HCT116 (cell line): ENCODE measurements around the gene RAB3GAP2. TPM values are rescaled to one million over a fixed set of nuclear protein-coding genes. Genes with fewer than 3 reads are reported as not detected.

Experiments
- ATAC-seq: fragments of 200-7000 bp; cut with Tn5 transposase; 2 replicates; pipeline ENCODE4 v1.9.1; 2020; ENCODE audit warnings: mild to moderate bottlenecking, moderate library complexity
- BruUV-seq: library from RNA; stranded (reverse); fragments of 400-500 nt; replicated peaks from 2 replicates; lab custom pipeline; 2021; lab: Mats Ljungman, UMichigan
- CTCF ChIA-PET: fragments of 300-600 bp; sonication (Branson Sonifier 250); formaldehyde crosslinking; loops from one replicate; lab custom pipeline; 2021; ENCODE audit warnings: antibody characterized with exemption; lab: Charles Lee
- POLR2A ChIA-PET: fragments of 300-600, 350-600 bp; sonication (Branson Sonifier 250); formaldehyde crosslinking; loops from one replicate; lab custom pipeline; 2021; ENCODE audit warnings: antibody characterized with exemption; lab: Charles Lee
- RAD21 ChIA-PET, 2 experiments: fragments of 300-600 bp; sonication (Branson Sonifier 250); formaldehyde crosslinking; loops; one replicate each; lab custom pipeline; 2023; ENCODE audit warnings: low total read pairs in 2 of 2; ENCODE audit not compliant: uncharacterized antibody in 2 of 2, unreplicated experiment in 2 of 2, low non-redundant PET in 1 of 2; lab: Charles Lee
- DNase-seq: peaks from one replicate; pipeline ENCODE4 v3.0.0-alpha.2; 2010; ENCODE audit warnings: low read depth, low spot score
- H2AFZ ChIP-seq: fragments of 200-600 bp; shearing (Covaris generic), sonication (generic); 2 replicates; pipeline ENCODE4 v1.6.1; 2017; ENCODE audit warnings: low read depth, mixed run types, mixed read lengths, antibody characterized with exemption, low read length; ENCODE audit not compliant: poor library complexity, severe bottlenecking
- H3K27ac ChIP-seq: 2 replicates; pipeline ENCODE4 v1.5.1; 2012; ENCODE audit warnings: low read depth, low read length
- H3K27me3 ChIP-seq: fragments of 200-600 bp; sonication (generic); 2 replicates; pipeline ENCODE4 v1.6.1; 2016; ENCODE audit warnings: mixed run types, low read length, mixed read lengths; ENCODE audit not compliant: insufficient read depth
- H3K36me3 ChIP-seq, 2 experiments: fragments of 200-500 bp in 1 of 2; fragments of 200-600 bp in 1 of 2; sonication (Bioruptor generic) in 1 of 2; sonication (generic) in 1 of 2; 2 replicates each; pipeline versions ENCODE4 v1.5.1 to v1.6.1; 2014 to 2016; ENCODE audit warnings: low read length in 2 of 2, inconsistent platforms in 1 of 2, mixed read lengths in 1 of 2, mixed run types in 1 of 2; ENCODE audit not compliant: insufficient read depth in 2 of 2, control insufficient read depth in 1 of 2
- H3K4me1 ChIP-seq, 2 experiments: fragments of 200-600 bp in 1 of 2; sonication (generic) in 1 of 2; 2 replicates each; pipeline versions ENCODE4 v1.5.1 to v1.6.1; 2012 to 2017; ENCODE audit warnings: low read length in 2 of 2, inconsistent platforms in 1 of 2, mild to moderate bottlenecking in 1 of 2, mixed read lengths in 1 of 2, mixed run types in 1 of 2, moderate library complexity in 1 of 2; ENCODE audit not compliant: insufficient read depth in 2 of 2, control insufficient read depth in 1 of 2
- H3K4me2 ChIP-seq: fragments of 200-600 bp; sonication (generic); 2 replicates; pipeline ENCODE4 v1.6.1; 2017; ENCODE audit warnings: mixed run types, low read length, mixed read lengths
- H3K4me3 ChIP-seq, 2 experiments: fragments of 200-600 bp in 1 of 2; sonication (generic) in 1 of 2; replicated peaks in 1 of 2; 2 replicates each; pipeline ENCODE4 v1.5.1; 2011 to 2016; ENCODE audit warnings: low read length in 2 of 2, control low read depth in 1 of 2, low read depth in 1 of 2, mild to moderate bottlenecking in 1 of 2, mixed read lengths in 1 of 2, mixed run types in 1 of 2
- H3K79me2 ChIP-seq: fragments of 200-600 bp; sonication (generic); 2 replicates; pipeline ENCODE4 v1.6.1; 2017; ENCODE audit warnings: mild to moderate bottlenecking, mixed run types, low read length, moderate library complexity, mixed read lengths; ENCODE audit not compliant: insufficient read depth
- H3K9ac ChIP-seq: fragments of 200-600 bp; sonication (generic); 2 replicates; pipeline ENCODE4 v1.6.1; 2016; ENCODE audit warnings: low read length, mixed read lengths
- H3K9me2 ChIP-seq: fragments of 200-600 bp; sonication (generic), shearing (Covaris generic); 2 replicates; pipeline ENCODE4 v1.6.1; 2017; ENCODE audit warnings: mixed run types, mild to moderate bottlenecking, moderate library complexity; ENCODE audit not compliant: insufficient read depth
- H3K9me3 ChIP-seq, 2 experiments: fragments of 200-500 bp in 1 of 2; fragments of 200-600 bp in 1 of 2; sonication (Bioruptor generic) in 1 of 2; sonication (generic) in 1 of 2; 2 replicates each; pipeline ENCODE4 v1.6.1; 2014 to 2017; ENCODE audit warnings: low read length in 2 of 2, mixed read lengths in 2 of 2, inconsistent platforms in 1 of 2, low read depth in 1 of 2, mild to moderate bottlenecking in 1 of 2, mixed run types in 1 of 2, moderate library complexity in 1 of 2; ENCODE audit not compliant: control insufficient read depth in 1 of 2, insufficient read depth in 1 of 2
- H4K20me1 ChIP-seq: fragments of 200-600 bp; sonication (generic), shearing (Covaris generic); 2 replicates; pipeline ENCODE4 v1.6.1; 2017; ENCODE audit warnings: mixed run types, mild to moderate bottlenecking, moderate library complexity; ENCODE audit not compliant: insufficient read depth
- CBX3 ChIP-seq: IDR thresholded peaks from 2 replicates; pipeline ENCODE4 v1.6.1; 2012; ENCODE audit warnings: low read depth
- CEBPB ChIP-seq: IDR thresholded peaks from 2 replicates; pipeline ENCODE4 v1.6.1; 2012; ENCODE audit warnings: low read depth
- EGR1 ChIP-seq: IDR thresholded peaks from 2 replicates; pipeline ENCODE4 v1.6.1; 2012; ENCODE audit warnings: low read depth
- ELF1 ChIP-seq: IDR thresholded peaks from 2 replicates; pipeline ENCODE4 v1.6.1; 2012; ENCODE audit warnings: low read depth, borderline replicate concordance
- EZH2 ChIP-seq: fragments of 200-600 bp; sonication (generic); IDR thresholded peaks from 2 replicates; pipeline ENCODE4 v1.6.1; 2017; ENCODE audit warnings: antibody characterized with exemption, mixed run types
- JUND ChIP-seq: IDR thresholded peaks from 2 replicates; pipeline ENCODE4 v1.6.1; 2012
- POLR2A ChIP-seq: IDR thresholded peaks from 2 replicates; pipeline ENCODE4 v1.7.0; 2011; ENCODE audit warnings: borderline replicate concordance; ENCODE audit not compliant: insufficient read depth, insufficient read length; ENCODE audit errors: extremely low read depth
- POLR2AphosphoS5 ChIP-seq: IDR thresholded peaks from 2 replicates; pipeline ENCODE4 v1.6.1; 2011; ENCODE audit warnings: mild to moderate bottlenecking, low read depth, low read length, moderate library complexity
- SIN3A ChIP-seq: IDR thresholded peaks from 2 replicates; pipeline ENCODE4 v1.6.1; 2012; ENCODE audit warnings: low read depth
- SP1 ChIP-seq: IDR thresholded peaks from 2 replicates; pipeline ENCODE4 v1.6.1; 2012; ENCODE audit warnings: low read depth
- SRF ChIP-seq: IDR thresholded peaks from 2 replicates; pipeline ENCODE4 v1.6.1; 2012; ENCODE audit warnings: low read depth
- TCF7L2 ChIP-seq: IDR thresholded peaks from 2 replicates; pipeline ENCODE4 v1.7.0; 2011; ENCODE audit warnings: borderline replicate concordance, inconsistent platforms; ENCODE audit not compliant: insufficient read depth, insufficient read length; ENCODE audit errors: extremely low read depth
- ZFX ChIP-seq: fragments of 450-650 bp; IDR thresholded peaks from 2 replicates; pipeline ENCODE4 v1.6.1; 2017
- ZNF274 ChIP-seq: fragments of 200-500 bp; sonication (Bioruptor generic); IDR thresholded peaks from 2 replicates; pipeline ENCODE4 v1.6.1; 2014; ENCODE audit warnings: mild to moderate bottlenecking, low read depth, low read length, inconsistent platforms
- intact Hi-C: fragments of 100-400 bp; cut with micrococcal nuclease; formaldehyde crosslinking; loops from 2 replicates; pipeline ENCODE4 v1.10.0; 2022
- total RNA-seq: library from RNA; stranded (reverse); gene quantifications from one replicate; pipeline ENCODE4 v1.2.1, GENCODE V29; 2021; ENCODE audit not compliant: unreplicated experiment
- TF ChIP-seq, protein P1 (sequence below): IDR thresholded peaks from 2 replicates; pipeline ENCODE4 v1.6.1; 2012; ENCODE audit warnings: low read depth
- TF ChIP-seq, protein P2 (sequence below): IDR thresholded peaks from 2 replicates; pipeline ENCODE4 v1.6.1; 2011; ENCODE audit warnings: mild to moderate bottlenecking, low read length, moderate library complexity; ENCODE audit not compliant: insufficient replicate concordance; ENCODE audit errors: extremely low read depth
- TF ChIP-seq, protein P3 (sequence below): IDR thresholded peaks from 2 replicates; pipeline ENCODE4 v1.6.1; 2012
- TF ChIP-seq, protein P4 (sequence below): IDR thresholded peaks from 2 replicates; pipeline ENCODE4 v1.6.1; 2012

RAB3GAP2 gene
- total RNA-seq, 1 experiment from 2014 or later, result 32.5 TPM

DNA sequence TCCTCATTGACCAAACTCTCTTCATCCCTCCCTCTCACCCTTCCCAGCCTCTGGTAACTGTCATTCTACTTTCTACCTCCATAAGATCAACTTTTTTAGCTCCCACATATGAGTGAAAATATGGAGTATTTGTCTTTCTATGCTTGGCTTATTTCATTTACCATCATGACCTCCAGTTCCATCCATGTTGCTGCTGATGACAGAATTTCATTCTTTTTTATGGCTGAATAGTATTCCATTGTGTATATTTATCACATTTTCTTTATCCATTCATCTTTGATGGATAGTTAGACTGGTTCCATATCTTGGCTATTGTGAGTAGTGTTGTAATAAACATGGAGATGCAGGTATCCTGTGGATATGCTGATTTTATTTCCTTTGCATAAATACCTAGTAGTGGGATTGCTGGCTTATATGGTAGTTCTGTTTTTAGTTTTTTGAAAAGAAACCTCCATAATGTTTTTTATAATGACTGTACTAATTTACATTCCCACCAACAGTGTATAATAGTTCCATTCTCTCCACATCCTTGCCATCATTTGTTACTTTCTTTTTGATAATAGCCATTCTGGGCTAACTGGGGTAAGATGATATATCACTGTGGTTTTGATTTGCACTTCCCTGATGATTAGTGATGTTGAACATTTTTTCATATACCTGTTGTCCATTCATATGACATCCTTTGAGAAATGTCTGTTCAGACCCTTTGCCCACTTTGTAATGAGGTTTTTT lies 142.6 kb downstream of the RAB3GAP2 start (continued):
- TF ChIP-seq, protein P1, sequence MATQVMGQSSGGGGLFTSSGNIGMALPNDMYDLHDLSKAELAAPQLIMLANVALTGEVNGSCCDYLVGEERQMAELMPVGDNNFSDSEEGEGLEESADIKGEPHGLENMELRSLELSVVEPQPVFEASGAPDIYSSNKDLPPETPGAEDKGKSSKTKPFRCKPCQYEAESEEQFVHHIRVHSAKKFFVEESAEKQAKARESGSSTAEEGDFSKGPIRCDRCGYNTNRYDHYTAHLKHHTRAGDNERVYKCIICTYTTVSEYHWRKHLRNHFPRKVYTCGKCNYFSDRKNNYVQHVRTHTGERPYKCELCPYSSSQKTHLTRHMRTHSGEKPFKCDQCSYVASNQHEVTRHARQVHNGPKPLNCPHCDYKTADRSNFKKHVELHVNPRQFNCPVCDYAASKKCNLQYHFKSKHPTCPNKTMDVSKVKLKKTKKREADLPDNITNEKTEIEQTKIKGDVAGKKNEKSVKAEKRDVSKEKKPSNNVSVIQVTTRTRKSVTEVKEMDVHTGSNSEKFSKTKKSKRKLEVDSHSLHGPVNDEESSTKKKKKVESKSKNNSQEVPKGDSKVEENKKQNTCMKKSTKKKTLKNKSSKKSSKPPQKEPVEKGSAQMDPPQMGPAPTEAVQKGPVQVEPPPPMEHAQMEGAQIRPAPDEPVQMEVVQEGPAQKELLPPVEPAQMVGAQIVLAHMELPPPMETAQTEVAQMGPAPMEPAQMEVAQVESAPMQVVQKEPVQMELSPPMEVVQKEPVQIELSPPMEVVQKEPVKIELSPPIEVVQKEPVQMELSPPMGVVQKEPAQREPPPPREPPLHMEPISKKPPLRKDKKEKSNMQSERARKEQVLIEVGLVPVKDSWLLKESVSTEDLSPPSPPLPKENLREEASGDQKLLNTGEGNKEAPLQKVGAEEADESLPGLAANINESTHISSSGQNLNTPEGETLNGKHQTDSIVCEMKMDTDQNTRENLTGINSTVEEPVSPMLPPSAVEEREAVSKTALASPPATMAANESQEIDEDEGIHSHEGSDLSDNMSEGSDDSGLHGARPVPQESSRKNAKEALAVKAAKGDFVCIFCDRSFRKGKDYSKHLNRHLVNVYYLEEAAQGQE, result no peak
- TF ChIP-seq JUND (no peak), ZNF274 (no peak)
- TF ChIP-seq, protein P2, sequence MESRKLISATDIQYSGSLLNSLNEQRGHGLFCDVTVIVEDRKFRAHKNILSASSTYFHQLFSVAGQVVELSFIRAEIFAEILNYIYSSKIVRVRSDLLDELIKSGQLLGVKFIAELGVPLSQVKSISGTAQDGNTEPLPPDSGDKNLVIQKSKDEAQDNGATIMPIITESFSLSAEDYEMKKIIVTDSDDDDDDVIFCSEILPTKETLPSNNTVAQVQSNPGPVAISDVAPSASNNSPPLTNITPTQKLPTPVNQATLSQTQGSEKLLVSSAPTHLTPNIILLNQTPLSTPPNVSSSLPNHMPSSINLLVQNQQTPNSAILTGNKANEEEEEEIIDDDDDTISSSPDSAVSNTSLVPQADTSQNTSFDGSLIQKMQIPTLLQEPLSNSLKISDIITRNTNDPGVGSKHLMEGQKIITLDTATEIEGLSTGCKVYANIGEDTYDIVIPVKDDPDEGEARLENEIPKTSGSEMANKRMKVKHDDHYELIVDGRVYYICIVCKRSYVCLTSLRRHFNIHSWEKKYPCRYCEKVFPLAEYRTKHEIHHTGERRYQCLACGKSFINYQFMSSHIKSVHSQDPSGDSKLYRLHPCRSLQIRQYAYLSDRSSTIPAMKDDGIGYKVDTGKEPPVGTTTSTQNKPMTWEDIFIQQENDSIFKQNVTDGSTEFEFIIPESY, result no peak

DNA sequence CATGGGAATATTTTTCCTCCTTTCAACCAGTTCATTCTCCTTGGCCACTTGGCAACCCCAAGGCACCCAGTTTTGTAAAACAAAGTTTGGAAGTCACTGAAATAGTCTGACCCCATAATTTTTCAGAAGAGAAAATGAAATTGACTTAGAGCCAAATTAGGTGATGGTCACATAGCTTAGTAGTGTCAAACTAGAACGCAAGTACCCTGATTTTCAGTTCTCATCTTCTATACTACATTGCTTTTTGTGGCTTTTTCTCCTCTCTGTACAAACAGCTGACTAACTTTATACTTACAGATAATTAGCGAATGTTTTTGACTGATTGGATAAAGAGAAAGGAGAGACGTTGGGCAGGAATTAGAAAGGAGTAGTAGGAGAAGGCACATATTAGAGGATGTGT lies 145.2 kb downstream of the RAB3GAP2 start:
- intact Hi-C loops, result loop anchor here (10.0 kb wide), 2 partner anchors 252 to 292 kb away; no protein-coding TSS in a partner anchor
- Histone ChIP-seq H3K36me3 (peaks cover 10 to 15% of the 10 kb centered on the region in 2 experiments; a peak in 3 of 4 replicates), H3K79me2 (peaks cover 20% of the 10 kb centered on the region; the same call in 1 of the 2 replicates), H3K9me2 (no peaks in the 10 kb centered on the region), H3K4me1 (no peaks in the 10 kb centered on the region), H4K20me1 (peaks cover 4% of the 10 kb centered on the region; the same call in 1 of the 2 replicates), H3K27me3 (no peaks in the 10 kb centered on the region), H3K4me2 (no peak overlapping the region), H3K27ac (no peak overlapping the region), H3K4me3 (no peak overlapping the region), H3K9ac (no peak overlapping the region), H3K9me3 (no peaks in the 10 kb centered on the region), H2AFZ (no peak overlapping the region)
- ATAC-seq (no peak), DNase-seq (no peak)
- ChIA-PET POLR2A (no interaction called here), RAD21 (no interaction called here), CTCF (no interaction called here)
- BruUV-seq, result no TSS peak
- no peak for TF ChIP-seq CBX3
- TF ChIP-seq SIN3A, result no peak
- no peak for TF ChIP-seq ZFX
- TF ChIP-seq EGR1, result no peak
- no peak for TF ChIP-seq ZNF274
- TF ChIP-seq, protein P3, sequence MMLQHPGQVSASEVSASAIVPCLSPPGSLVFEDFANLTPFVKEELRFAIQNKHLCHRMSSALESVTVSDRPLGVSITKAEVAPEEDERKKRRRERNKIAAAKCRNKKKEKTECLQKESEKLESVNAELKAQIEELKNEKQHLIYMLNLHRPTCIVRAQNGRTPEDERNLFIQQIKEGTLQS, result no peak
- TF ChIP-seq CEBPB, result no peak
- no peak for TF ChIP-seq TCF7L2
- no peak for TF ChIP-seq SP1
- no peak for TF ChIP-seq POLR2A
- no peak for TF ChIP-seq POLR2AphosphoS5
- no peak for TF ChIP-seq ELF1
- no peak for TF ChIP-seq SRF
- TF ChIP-seq, protein P2, result no peak
- TF ChIP-seq, protein P4, sequence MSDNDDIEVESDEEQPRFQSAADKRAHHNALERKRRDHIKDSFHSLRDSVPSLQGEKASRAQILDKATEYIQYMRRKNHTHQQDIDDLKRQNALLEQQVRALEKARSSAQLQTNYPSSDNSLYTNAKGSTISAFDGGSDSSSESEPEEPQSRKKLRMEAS, result no peak
- TF ChIP-seq EZH2, result no peak
